SK-N-SH (cell line): Measurements from ENCODE around the gene SLC25A38. TPM values are rescaled to one million over a fixed set of nuclear protein-coding genes. Genes with fewer than 3 reads are reported as not detected.

Experiments
- CTCF ChIA-PET: fragments of 300-600, 350-600 bp; formaldehyde crosslinking; extraction: SDS; loops from one replicate; lab custom pipeline; 2021; lab: Yijun Ruan, JAX
- POLR2A ChIA-PET: fragments of 350-600 bp; sonication (Branson Sonifier 250); formaldehyde crosslinking; extraction: SDS; loops from one replicate; lab custom pipeline; 2020; ENCODE audit warnings: antibody characterized with exemption, inconsistent platforms; lab: Yijun Ruan, JAX
- DNase-seq: peaks from one replicate; pipeline ENCODE4 v3.0.0; 2012
- H2AFZ ChIP-seq: fragments of 200-600 bp; sonication (generic); 2 replicates; pipeline ENCODE4 v1.8.1; 2016; ENCODE audit warnings: antibody characterized with exemption, mild to moderate bottlenecking, low read depth
- H3F3A ChIP-seq: fragments of 200-600 bp; sonication (generic); replicated peaks from 2 replicates; pipeline ENCODE3; 2016; ENCODE audit warnings: antibody characterized with exemption, mild to moderate bottlenecking; ENCODE audit not compliant: insufficient read depth
- H3K27ac ChIP-seq, 2 experiments: fragments of 200-500 bp in 1 of 2; fragments of 200-600 bp in 1 of 2; sonication (Bioruptor generic) in 1 of 2; sonication (generic), shearing (Covaris generic) in 1 of 2; 2 replicates each; pipeline versions ENCODE4 v1.5.1 to v1.6.1; 2014 to 2016; ENCODE audit warnings: low read depth in 2 of 2, inconsistent platforms in 1 of 2, low read length in 1 of 2, mild to moderate bottlenecking in 1 of 2, mixed read lengths in 1 of 2
- H3K27me3 ChIP-seq: fragments of 200-600 bp; sonication (generic), shearing (Covaris generic); 2 replicates; pipeline ENCODE4 v1.6.1; 2016; ENCODE audit warnings: mixed run types; ENCODE audit not compliant: insufficient read depth
- H3K36me3 ChIP-seq, 2 experiments: fragments of 200-500 bp in 1 of 2; fragments of 200-600 bp in 1 of 2; sonication (Bioruptor generic) in 1 of 2; sonication (generic) in 1 of 2; replicated peaks in 1 of 2; 2 replicates each; pipeline versions ENCODE3 to v1.5.1; 2014 to 2016; ENCODE audit warnings: low read length in 1 of 2, mild to moderate bottlenecking in 1 of 2; ENCODE audit not compliant: insufficient read depth in 2 of 2, control insufficient read depth in 1 of 2
- H3K4me1 ChIP-seq, 2 experiments: fragments of 200-500 bp in 1 of 2; fragments of 200-600 bp in 1 of 2; sonication (Bioruptor generic) in 1 of 2; sonication (generic), shearing (Covaris generic) in 1 of 2; 2 replicates each; pipeline versions ENCODE4 v1.5.1 to v1.6.1; 2014 to 2016; ENCODE audit warnings: low read depth in 1 of 2, low read length in 1 of 2, mixed run types in 1 of 2; ENCODE audit not compliant: insufficient read depth in 2 of 2, control insufficient read depth in 1 of 2
- H3K4me2 ChIP-seq: fragments of 200-600 bp; sonication (generic), shearing (Covaris generic); 2 replicates; pipeline ENCODE4 v1.6.1; 2017; ENCODE audit warnings: mixed run types
- H3K4me3 ChIP-seq, 2 experiments: fragments of 200-500 bp in 1 of 2; fragments of 200-600 bp in 1 of 2; sonication (Bioruptor generic) in 1 of 2; sonication (generic), shearing (Covaris generic) in 1 of 2; 2 replicates each; pipeline versions ENCODE4 v1.5.1 to v1.8.1; 2014 to 2016; ENCODE audit warnings: low read depth in 2 of 2, inconsistent platforms in 1 of 2, low read length in 1 of 2, mild to moderate bottlenecking in 1 of 2, mixed read lengths in 1 of 2, moderate library complexity in 1 of 2
- H3K79me2 ChIP-seq: fragments of 200-600 bp; sonication (generic); 2 replicates; pipeline ENCODE4 v1.8.1; 2017; ENCODE audit warnings: mild to moderate bottlenecking; ENCODE audit not compliant: insufficient read depth
- H3K9ac ChIP-seq: fragments of 200-600 bp; sonication (generic); 2 replicates; pipeline ENCODE4 v1.6.1; 2017; ENCODE audit warnings: mixed run types
- H3K9me2 ChIP-seq: fragments of 200-600 bp; sonication (generic); 2 replicates; pipeline ENCODE4 v1.6.1; 2017; ENCODE audit warnings: mixed run types
- H3K9me3 ChIP-seq: fragments of 200-600 bp; sonication (generic); 2 replicates; pipeline ENCODE4 v1.6.1; 2017; ENCODE audit warnings: mixed run types, mild to moderate bottlenecking, moderate library complexity
- H4K20me1 ChIP-seq: fragments of 200-600 bp; sonication (generic); 2 replicates; pipeline ENCODE4 v1.6.1; 2017; ENCODE audit warnings: mild to moderate bottlenecking, mixed run types; ENCODE audit not compliant: insufficient read depth
- ELF1 ChIP-seq: IDR thresholded peaks from 2 replicates; pipeline ENCODE4 v1.4.0; 2012
- EZH2phosphoT487 ChIP-seq: fragments of 200-600 bp; sonication (generic); IDR thresholded peaks from 2 replicates; pipeline ENCODE4 v1.6.1; 2017; ENCODE audit warnings: low read depth, mixed run types, mild to moderate bottlenecking, antibody characterized with exemption, moderate library complexity, borderline replicate concordance
- GATA2 ChIP-seq: sonication (generic); formaldehyde crosslinking; IDR thresholded peaks from 2 replicates; pipeline ENCODE4 v1.5.0; 2020; ENCODE audit warnings: mild to moderate bottlenecking, missing genetic modification reagents
- MXI1 ChIP-seq: IDR thresholded peaks from 2 replicates; pipeline ENCODE4 v1.6.1; 2012; ENCODE audit warnings: mild to moderate bottlenecking, low read depth, low read length, improper control_type of control experiment
- POLR2AphosphoS5 ChIP-seq: IDR thresholded peaks from 2 replicates; pipeline ENCODE4 v1.6.1; 2012; ENCODE audit warnings: low read depth, low read length
- RAD21 ChIP-seq: IDR thresholded peaks from 2 replicates; pipeline ENCODE4 v1.6.1; 2012; ENCODE audit warnings: mild to moderate bottlenecking, low read length
- RCOR1 ChIP-seq: fragments of 150-350 bp; IDR thresholded peaks from 2 replicates; pipeline ENCODE4 v1.6.1; 2017; ENCODE audit warnings: antibody characterized with exemption, low read length
- SIN3A ChIP-seq: IDR thresholded peaks from 2 replicates; pipeline ENCODE4 v1.6.1; 2012; ENCODE audit warnings: low read depth, mild to moderate bottlenecking, low read length, moderate library complexity, borderline replicate concordance
- SMC3 ChIP-seq: IDR thresholded peaks from 2 replicates; pipeline ENCODE4 v1.6.1; 2012; ENCODE audit warnings: low read depth, low read length, improper control_type of control experiment
- WGBS: methylation state at CpG from one replicate; pipeline ENCODE4 v1.1.6; 2017; ENCODE audit warnings: low lambda C conversion rate; 5-methylcytosine and 5-hydroxymethylcytosine counted together
- polyA plus RNA-seq, 3 experiments: library from polyadenylated mRNA; depleted of rRNA; stranded (reverse); fragments of >200 nt; gene quantifications; 2 replicates each; pipeline ENCODE4 v1.2.3, GENCODE V29; 2012
- TF ChIP-seq, protein P1 (sequence below): IDR thresholded peaks from 2 replicates; pipeline ENCODE4 v1.6.1; 2012; ENCODE audit warnings: mild to moderate bottlenecking, low read depth, low read length, moderate library complexity
- TF ChIP-seq, protein P2 (sequence below): IDR thresholded peaks from 2 replicates; pipeline ENCODE4 v1.4.0; 2012; ENCODE audit warnings: low read depth, borderline replicate concordance
- TF ChIP-seq, protein P3 (sequence below): fragments of 150-350 bp; IDR thresholded peaks from 2 replicates; pipeline ENCODE4 v1.6.1; 2017; ENCODE audit warnings: antibody characterized with exemption, low read length, low read depth, borderline replicate concordance
- TF ChIP-seq, protein P4 (sequence below): IDR thresholded peaks from 2 replicates; pipeline ENCODE4; 2012

Gene SLC25A38
- polyA plus RNA-seq, 1 of the 3 experiments (the other 2 are of a cell fraction): 34.9 TPM

DNA sequence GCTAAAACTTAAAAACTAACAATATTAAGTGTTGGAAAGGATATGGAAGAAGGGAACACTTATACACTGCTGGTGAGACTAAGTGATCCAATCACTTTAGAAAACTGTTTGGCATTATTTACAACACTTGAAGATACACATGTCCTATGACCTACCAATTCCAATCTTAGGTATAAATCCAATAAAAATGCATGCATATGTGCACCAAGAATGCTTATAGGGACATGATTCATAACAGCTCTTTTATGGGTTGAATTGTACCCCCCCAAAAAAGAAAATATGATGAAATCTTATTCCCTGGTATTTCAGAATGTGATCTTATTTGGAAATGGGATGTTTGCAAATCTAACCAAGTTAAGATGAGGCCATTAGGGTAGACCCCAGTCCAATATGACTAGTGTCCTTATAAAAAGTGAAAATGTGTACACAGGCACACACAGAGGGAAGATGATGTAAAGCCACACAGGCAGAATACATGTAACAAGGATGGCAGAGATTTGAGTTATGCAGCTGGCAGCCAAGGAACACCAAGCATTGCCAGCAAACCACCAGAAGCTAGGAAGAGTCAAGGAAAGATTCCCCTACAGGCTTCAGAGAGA lies 38.3 kb upstream of the SLC25A38 start:
- Histone ChIP-seq H3K9me3 (no peaks in the 10 kb centered on the region), H3F3A (no peaks in the 10 kb centered on the region), H3K9ac (no peak overlapping the region), H3K27ac (no peak overlapping the region), H3K79me2 (no peaks in the 10 kb centered on the region), H3K4me1 (peaks cover 0 to 2% of the 10 kb centered on the region in 2 experiments; a peak in 1 of 4 replicates), H3K9me2 (no peaks in the 10 kb centered on the region), H3K36me3 (no peaks in the 10 kb centered on the region), H4K20me1 (no peaks in the 10 kb centered on the region), H3K4me2 (no peak overlapping the region), H3K4me3 (no peak overlapping the region), H3K27me3 (no peaks in the 10 kb centered on the region), H2AFZ (no peak overlapping the region)
- DNase-seq: no peak
- ChIA-PET POLR2A (no interaction called here), CTCF (no interaction called here)
- no peak for TF ChIP-seq MXI1
- TF ChIP-seq SMC3: no peak
- TF ChIP-seq, protein P1, sequence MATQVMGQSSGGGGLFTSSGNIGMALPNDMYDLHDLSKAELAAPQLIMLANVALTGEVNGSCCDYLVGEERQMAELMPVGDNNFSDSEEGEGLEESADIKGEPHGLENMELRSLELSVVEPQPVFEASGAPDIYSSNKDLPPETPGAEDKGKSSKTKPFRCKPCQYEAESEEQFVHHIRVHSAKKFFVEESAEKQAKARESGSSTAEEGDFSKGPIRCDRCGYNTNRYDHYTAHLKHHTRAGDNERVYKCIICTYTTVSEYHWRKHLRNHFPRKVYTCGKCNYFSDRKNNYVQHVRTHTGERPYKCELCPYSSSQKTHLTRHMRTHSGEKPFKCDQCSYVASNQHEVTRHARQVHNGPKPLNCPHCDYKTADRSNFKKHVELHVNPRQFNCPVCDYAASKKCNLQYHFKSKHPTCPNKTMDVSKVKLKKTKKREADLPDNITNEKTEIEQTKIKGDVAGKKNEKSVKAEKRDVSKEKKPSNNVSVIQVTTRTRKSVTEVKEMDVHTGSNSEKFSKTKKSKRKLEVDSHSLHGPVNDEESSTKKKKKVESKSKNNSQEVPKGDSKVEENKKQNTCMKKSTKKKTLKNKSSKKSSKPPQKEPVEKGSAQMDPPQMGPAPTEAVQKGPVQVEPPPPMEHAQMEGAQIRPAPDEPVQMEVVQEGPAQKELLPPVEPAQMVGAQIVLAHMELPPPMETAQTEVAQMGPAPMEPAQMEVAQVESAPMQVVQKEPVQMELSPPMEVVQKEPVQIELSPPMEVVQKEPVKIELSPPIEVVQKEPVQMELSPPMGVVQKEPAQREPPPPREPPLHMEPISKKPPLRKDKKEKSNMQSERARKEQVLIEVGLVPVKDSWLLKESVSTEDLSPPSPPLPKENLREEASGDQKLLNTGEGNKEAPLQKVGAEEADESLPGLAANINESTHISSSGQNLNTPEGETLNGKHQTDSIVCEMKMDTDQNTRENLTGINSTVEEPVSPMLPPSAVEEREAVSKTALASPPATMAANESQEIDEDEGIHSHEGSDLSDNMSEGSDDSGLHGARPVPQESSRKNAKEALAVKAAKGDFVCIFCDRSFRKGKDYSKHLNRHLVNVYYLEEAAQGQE: no peak
- TF ChIP-seq, protein P2, sequence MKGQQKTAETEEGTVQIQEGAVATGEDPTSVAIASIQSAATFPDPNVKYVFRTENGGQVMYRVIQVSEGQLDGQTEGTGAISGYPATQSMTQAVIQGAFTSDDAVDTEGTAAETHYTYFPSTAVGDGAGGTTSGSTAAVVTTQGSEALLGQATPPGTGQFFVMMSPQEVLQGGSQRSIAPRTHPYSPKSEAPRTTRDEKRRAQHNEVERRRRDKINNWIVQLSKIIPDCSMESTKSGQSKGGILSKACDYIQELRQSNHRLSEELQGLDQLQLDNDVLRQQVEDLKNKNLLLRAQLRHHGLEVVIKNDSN: no peak
- TF ChIP-seq SIN3A: no peak
- TF ChIP-seq ELF1: no peak
- no peak for TF ChIP-seq EZH2phosphoT487

GRCh38 chr3:39346785-39347585 lies 36.2 kb upstream of the SLC25A38 start:
- CTCF ChIA-PET: interaction anchor here (0.6 to 2.0 kb wide), 7 partner anchors 11 to 220 kb away, joined by 3 to 6 read pairs (median 3); partner anchors contain the start of gene RPSA
- TF ChIP-seq RCOR1 (no peak), POLR2AphosphoS5 (no peak), GATA2 (CRISPR knock-in tag) (no peak), RAD21 (no peak)
- TF ChIP-seq, protein P3, sequence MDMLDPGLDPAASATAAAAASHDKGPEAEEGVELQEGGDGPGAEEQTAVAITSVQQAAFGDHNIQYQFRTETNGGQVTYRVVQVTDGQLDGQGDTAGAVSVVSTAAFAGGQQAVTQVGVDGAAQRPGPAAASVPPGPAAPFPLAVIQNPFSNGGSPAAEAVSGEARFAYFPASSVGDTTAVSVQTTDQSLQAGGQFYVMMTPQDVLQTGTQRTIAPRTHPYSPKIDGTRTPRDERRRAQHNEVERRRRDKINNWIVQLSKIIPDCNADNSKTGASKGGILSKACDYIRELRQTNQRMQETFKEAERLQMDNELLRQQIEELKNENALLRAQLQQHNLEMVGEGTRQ: no peak
- TF ChIP-seq, protein P2: no peak
- TF ChIP-seq, protein P4, sequence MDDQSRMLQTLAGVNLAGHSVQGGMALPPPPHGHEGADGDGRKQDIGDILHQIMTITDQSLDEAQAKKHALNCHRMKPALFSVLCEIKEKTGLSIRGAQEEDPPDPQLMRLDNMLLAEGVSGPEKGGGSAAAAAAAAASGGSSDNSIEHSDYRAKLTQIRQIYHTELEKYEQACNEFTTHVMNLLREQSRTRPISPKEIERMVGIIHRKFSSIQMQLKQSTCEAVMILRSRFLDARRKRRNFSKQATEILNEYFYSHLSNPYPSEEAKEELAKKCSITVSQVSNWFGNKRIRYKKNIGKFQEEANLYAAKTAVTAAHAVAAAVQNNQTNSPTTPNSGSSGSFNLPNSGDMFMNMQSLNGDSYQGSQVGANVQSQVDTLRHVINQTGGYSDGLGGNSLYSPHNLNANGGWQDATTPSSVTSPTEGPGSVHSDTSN: no peak
- TF ChIP-seq, protein P1: no peak

More at GRCh38 chr3:39346785-39347585, 36.2 kb upstream of the SLC25A38 start:
- Histone ChIP-seq H3K79me2 (no peaks in the 10 kb centered on the region), H3K27ac (no peak overlapping the region), H3K9ac (no peak overlapping the region), H3F3A (no peaks in the 10 kb centered on the region), H3K27me3 (no peaks in the 10 kb centered on the region), H3K4me2 (no peak overlapping the region), H3K9me2 (no peaks in the 10 kb centered on the region), H3K9me3 (no peaks in the 10 kb centered on the region), H4K20me1 (no peaks in the 10 kb centered on the region), H2AFZ (no peak overlapping the region), H3K4me1 (peaks cover 0 to 2% of the 10 kb centered on the region in 2 experiments; a peak in 1 of 4 replicates), H3K36me3 (no peaks in the 10 kb centered on the region), H3K4me3 (no peak overlapping the region)
- no peak for DNase-seq
- POLR2A ChIA-PET: no interaction called here
- WGBS: 30% methylated on average over 2 of the region's 2 CpGs
